Stimulated activated CD4-positive, alpha-beta T cell treated with anti-CD3 and anti-CD28 coated beads, Interleukin-15, amount 100 ng/mL, for 1 hour (primary cell): ENCODE measurements around the gene CELF2.

Experiments
- DNase-seq, 2 donors: peaks; one replicate each; pipeline ENCODE4 v3.0.0-alpha.2; 2020; ENCODE audit warnings: low read depth in 1 of 2, low spot score in 1 of 2

The CELF2 gene

GRCh38 chr10:11020548-11020942, 2.9 kb downstream of the CELF2 start:
- DNase-seq, result no peak

- no peak for DNase-seq
Measured at GRCh38 chr10:11022213-11022612, 4.5 kb downstream of the CELF2 start.

GRCh38 chr10:11023009-11023953, 5.6 kb downstream of the CELF2 start:
- DNase-seq, result no peak

GRCh38 chr10:11024596-11024995, 6.9 kb downstream of the CELF2 start:
- no peak for DNase-seq

- DNase-seq, result no peak
Measured at GRCh38 chr10:11025978-11026377, 8.3 kb downstream of the CELF2 start.

GRCh38 chr10:11026773-11027172, 9.1 kb downstream of the CELF2 start:
- no peak for DNase-seq

- no peak for DNase-seq
Measured at GRCh38 chr10:11034762-11035161, 17.1 kb downstream of the CELF2 start.

- no peak for DNase-seq
Measured at GRCh38 chr10:11035301-11035991, 17.8 kb downstream of the CELF2 start.

- no peak for DNase-seq
Measured at GRCh38 chr10:11036424-11037011, 18.8 kb downstream of the CELF2 start.

GRCh38 chr10:11037991-11038390, 20.3 kb downstream of the CELF2 start:
- DNase-seq, result no peak

- DNase-seq, result no peak
Measured at GRCh38 chr10:11042357-11042756, 24.7 kb downstream of the CELF2 start.

GRCh38 chr10:11043039-11043438, 25.4 kb downstream of the CELF2 start:
- no peak for DNase-seq

GRCh38 chr10:11043446-11044127, 25.9 kb downstream of the CELF2 start:
- no peak for DNase-seq

GRCh38 chr10:11045487-11045886, 27.8 kb downstream of the CELF2 start:
- no peak for DNase-seq

GRCh38 chr10:11045995-11046775, 28.5 kb downstream of the CELF2 start:
- DNase-seq, result no peak

- DNase-seq, result no peak
Measured at GRCh38 chr10:11046776-11047160, 29.1 kb downstream of the CELF2 start.

GRCh38 chr10:11048707-11049278, 31.1 kb downstream of the CELF2 start:
- DNase-seq, result no peak

- DNase-seq, result no peak
Measured at GRCh38 chr10:11049806-11050205, 32.1 kb downstream of the CELF2 start.

GRCh38 chr10:11050301-11051287, 32.9 kb downstream of the CELF2 start:
- DNase-seq, result no peak
